ENCODE results near the gene GSTK1.

Gene GSTK1

DNA sequence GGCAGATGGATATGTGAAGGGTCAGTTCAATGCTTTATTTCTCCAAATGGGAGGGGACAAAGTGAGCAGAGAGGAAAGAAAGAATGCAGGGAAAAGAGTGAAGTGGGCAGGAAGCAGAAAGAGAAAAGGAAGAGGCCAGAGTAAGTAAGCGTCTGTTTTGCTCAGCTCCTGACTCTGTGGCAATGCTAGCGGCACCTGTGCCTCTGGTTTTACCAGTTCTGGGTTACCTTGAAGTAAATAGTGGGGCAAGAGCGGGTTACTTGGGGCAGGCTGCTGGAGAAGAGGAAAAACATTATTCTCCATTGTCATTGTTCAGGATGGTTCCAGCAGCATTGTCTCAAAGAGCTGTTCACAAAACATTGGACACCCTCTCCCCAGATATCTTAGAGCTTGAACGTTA is 39.5 kb upstream of the GSTK1 start:
- Histone ChIP-seq H3K9me3 (ENCODE audit: control insufficient read depth in 5 of 5, low read length in 5 of 5) (no peaks in the 10 kb centered on the region), H3K4me1 (ENCODE audit: control insufficient read depth in 5 of 5, insufficient read depth in 5 of 5, low read length in 5 of 5) (peaks cover 0 to 7% (median 0%) of the 10 kb centered on the region in 5 donors), H3K27ac (ENCODE audit: low read depth, low read length) (no peak overlapping the region), H3K36me3 (ENCODE audit: control insufficient read depth in 5 of 5, insufficient read depth in 5 of 5, low read length in 5 of 5) (no peaks in the 10 kb centered on the region), H3K27me3 (ENCODE audit: control insufficient read depth in 5 of 5, insufficient read depth in 4 of 5, low read length in 5 of 5) (no peaks in the 10 kb centered on the region), H3K4me3 (ENCODE audit: low read depth in 1 of 5, low read length in 5 of 5) (no peak overlapping the region), H3K9ac (ENCODE audit: low read length in 5 of 5) (no peak overlapping the region)

DNA sequence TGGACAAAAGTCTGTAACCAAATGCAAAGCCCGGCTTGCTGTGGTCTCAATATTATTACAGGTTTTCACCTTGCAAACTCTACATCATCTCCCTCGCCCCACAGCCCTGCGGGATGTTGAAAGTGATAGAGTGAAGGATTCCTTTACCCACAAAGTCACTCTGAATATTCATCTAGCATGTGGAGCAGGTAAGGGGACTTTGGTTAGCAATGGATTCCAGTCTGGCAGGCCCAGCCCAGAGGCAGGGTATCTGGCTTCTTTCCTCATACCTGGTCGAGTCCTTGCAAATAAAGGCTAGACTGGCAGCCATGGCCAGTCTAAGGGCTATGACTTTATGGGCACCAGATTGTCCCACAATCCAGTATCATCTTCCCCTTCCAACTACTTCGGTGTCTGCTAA is 38.2 kb upstream of the GSTK1 start:
- Histone ChIP-seq H3K36me3 (ENCODE audit: control insufficient read depth in 5 of 5, insufficient read depth in 5 of 5, low read length in 5 of 5) (no peaks in the 10 kb centered on the region), H3K9me3 (ENCODE audit: control insufficient read depth in 5 of 5, low read length in 5 of 5) (no peaks in the 10 kb centered on the region), H3K27me3 (ENCODE audit: control insufficient read depth in 5 of 5, insufficient read depth in 4 of 5, low read length in 5 of 5) (no peaks in the 10 kb centered on the region), H3K27ac (ENCODE audit: low read depth, low read length) (no peak overlapping the region), H3K4me1 (ENCODE audit: control insufficient read depth in 5 of 5, insufficient read depth in 5 of 5, low read length in 5 of 5) (peaks cover 0 to 11% (median 0%) of the 10 kb centered on the region in 5 donors), H3K9ac (ENCODE audit: low read length in 5 of 5) (no peak overlapping the region), H3K4me3 (ENCODE audit: low read depth in 1 of 5, low read length in 5 of 5) (no peak overlapping the region)

DNA sequence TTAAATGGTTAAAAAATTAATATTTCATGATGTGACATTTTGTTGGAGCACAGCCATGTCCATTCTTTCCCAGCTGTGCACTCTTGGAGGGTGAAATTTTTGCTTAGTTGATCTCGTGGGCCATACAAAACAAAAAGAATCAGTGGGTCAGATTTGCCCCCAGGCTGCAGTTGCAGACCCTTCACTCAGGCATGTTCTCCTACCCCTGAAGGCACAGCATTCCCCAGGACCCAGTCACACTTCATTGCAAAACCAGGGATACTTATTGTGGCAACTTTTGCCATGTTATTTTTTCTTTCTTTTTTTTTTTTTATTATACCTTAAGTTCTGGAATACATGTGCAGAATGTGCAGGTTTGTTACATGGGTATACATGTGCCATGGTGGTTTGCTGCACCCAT is 35.4 kb upstream of the GSTK1 start:
- peaks cover 0 to 11% (median 0%) of the 10 kb centered on the region in 5 donors for H3K4me1 ChIP-seq (ENCODE audit: control insufficient read depth in 5 of 5, insufficient read depth in 5 of 5, low read length in 5 of 5)
- H3K9ac ChIP-seq (ENCODE audit: low read length in 5 of 5), result no peak overlapping the region
- H3K4me3 ChIP-seq (ENCODE audit: low read depth in 1 of 5, low read length in 5 of 5), result no peak overlapping the region
- no peaks in the 10 kb centered on the region for H3K9me3 ChIP-seq (ENCODE audit: control insufficient read depth in 5 of 5, low read length in 5 of 5)
- no peaks in the 10 kb centered on the region for H3K36me3 ChIP-seq (ENCODE audit: control insufficient read depth in 5 of 5, insufficient read depth in 5 of 5, low read length in 5 of 5)
- H3K27ac ChIP-seq (ENCODE audit: low read depth, low read length), result no peak overlapping the region
- no peaks in the 10 kb centered on the region for H3K27me3 ChIP-seq (ENCODE audit: control insufficient read depth in 5 of 5, insufficient read depth in 4 of 5, low read length in 5 of 5)

DNA sequence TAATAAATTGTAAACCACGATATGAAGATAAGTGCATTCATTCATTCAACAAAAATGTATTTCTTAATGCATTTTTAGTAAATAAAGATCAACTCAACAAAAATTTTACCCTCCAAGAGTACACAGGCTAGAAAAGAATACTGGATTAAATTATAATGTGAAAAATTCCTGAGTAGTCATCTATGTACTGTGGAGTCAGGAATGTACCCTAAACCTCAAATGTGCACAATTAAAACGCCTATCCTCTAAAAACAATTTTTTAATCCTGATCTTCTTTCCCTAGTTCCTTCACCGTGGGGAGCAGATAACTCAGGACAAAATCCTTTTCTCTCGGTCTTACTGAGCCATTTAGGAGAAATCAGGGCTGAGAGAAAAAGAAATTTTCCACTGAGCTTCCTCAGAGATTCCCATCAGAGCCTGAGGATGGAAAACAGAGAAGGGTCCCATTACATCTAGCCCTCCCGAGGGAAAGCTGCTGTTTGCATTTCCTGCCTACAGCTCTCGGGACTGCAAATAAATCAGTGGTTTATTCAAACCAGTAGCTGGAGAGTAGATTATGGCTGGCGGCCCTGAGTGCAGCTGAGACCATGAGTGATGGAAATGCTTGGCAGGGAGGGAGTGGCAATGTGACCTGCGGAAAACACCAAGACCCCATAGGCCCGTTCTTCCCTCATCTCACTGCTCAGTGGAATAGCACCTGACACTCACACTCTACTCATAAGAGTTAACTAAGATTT is 34.0 kb upstream of the GSTK1 start:
- Histone ChIP-seq H3K36me3 (ENCODE audit: control insufficient read depth in 5 of 5, insufficient read depth in 5 of 5, low read length in 5 of 5) (no peaks in the 10 kb centered on the region), H3K27ac (ENCODE audit: low read depth, low read length) (no peak overlapping the region), H3K27me3 (ENCODE audit: control insufficient read depth in 5 of 5, insufficient read depth in 4 of 5, low read length in 5 of 5) (no peaks in the 10 kb centered on the region), H3K4me1 (ENCODE audit: control insufficient read depth in 5 of 5, insufficient read depth in 5 of 5, low read length in 5 of 5) (peaks cover 0 to 11% (median 0%) of the 10 kb centered on the region in 5 donors), H3K4me3 (ENCODE audit: low read depth in 1 of 5, low read length in 5 of 5) (no peak overlapping the region), H3K9me3 (ENCODE audit: control insufficient read depth in 5 of 5, low read length in 5 of 5) (no peaks in the 10 kb centered on the region), H3K9ac (ENCODE audit: low read length in 5 of 5) (no peak overlapping the region)

DNA sequence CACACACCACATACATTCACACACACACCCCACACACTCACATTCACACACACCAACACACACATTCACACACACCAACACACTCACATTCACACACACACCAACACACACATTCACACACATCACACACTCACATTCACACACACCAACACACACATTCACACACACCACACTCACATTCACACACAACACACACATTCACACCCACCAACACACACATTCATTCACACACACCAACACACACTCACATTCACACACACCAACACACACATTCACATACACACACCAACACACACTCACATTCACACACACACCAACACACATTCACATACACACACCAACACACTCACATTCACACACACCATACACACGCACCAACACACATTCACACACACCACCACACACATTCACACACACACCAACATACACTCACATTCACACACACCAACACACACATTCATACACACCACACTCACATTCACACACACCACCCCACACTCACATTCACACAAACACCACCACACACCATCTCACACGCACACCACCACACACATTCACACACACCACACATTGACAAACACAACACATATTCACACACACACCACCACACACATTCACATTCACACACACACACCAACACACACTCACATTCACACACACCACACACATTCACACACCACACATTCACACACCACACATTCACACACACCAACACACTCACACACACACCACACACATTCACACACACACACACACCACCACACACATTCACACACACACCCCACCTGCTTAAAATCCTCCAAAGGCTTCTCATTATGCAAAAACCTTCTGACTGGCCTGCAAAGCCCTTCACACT is 32.4 kb upstream of the GSTK1 start:
- H3K36me3 ChIP-seq (ENCODE audit: control insufficient read depth in 5 of 5, insufficient read depth in 5 of 5, low read length in 5 of 5), result no peaks in the 10 kb centered on the region
- no peak overlapping the region for H3K9ac ChIP-seq (ENCODE audit: low read length in 5 of 5)
- H3K4me1 ChIP-seq (ENCODE audit: control insufficient read depth in 5 of 5, insufficient read depth in 5 of 5, low read length in 5 of 5), result peaks cover 0 to 11% (median 0%) of the 10 kb centered on the region in 5 donors
- no peaks in the 10 kb centered on the region for H3K27me3 ChIP-seq (ENCODE audit: control insufficient read depth in 5 of 5, insufficient read depth in 4 of 5, low read length in 5 of 5)
- no peak overlapping the region for H3K27ac ChIP-seq (ENCODE audit: low read depth, low read length)
- H3K9me3 ChIP-seq (ENCODE audit: control insufficient read depth in 5 of 5, low read length in 5 of 5), result peaks cover 0 to 1% (median 0%) of the 10 kb centered on the region in 5 donors
- no peak overlapping the region for H3K4me3 ChIP-seq (ENCODE audit: low read depth in 1 of 5, low read length in 5 of 5)

DNA sequence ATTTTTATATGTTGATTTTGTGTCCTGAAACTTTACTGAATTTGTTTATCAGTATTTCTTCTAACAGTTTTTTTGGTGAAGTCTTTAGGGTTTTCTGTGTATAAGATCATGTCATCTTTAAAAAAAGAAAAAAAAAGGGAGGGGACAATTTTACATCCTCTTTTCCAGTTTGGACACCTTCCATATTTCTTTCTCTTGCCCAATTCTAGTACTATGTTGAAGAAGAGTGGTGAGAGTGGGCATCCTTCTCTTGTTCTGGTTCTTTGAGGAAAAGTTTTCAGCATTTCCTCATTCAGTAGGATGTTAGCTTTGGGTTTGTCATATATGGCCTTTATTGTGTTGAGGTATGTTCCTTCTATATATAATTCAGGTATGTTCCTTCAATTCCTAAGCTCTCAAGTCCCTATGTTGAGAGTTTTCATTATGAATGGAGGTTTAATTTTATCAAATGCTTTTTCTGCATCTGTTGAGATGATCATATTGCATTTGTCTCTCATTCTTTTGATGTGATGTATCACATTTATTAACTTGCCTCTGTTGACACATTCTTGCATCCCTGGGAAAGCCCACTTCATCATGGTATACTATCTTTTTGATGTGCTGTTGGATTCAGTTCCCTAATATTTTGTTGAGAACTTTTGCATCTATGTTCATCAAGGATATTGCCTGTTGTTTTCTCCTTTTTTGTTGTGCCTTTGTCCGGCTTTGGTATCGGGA is 29.3 kb upstream of the GSTK1 start:
- no peak overlapping the region for H3K9ac ChIP-seq (ENCODE audit: low read length in 5 of 5)
- H3K36me3 ChIP-seq (ENCODE audit: control insufficient read depth in 5 of 5, insufficient read depth in 5 of 5, low read length in 5 of 5), result no peaks in the 10 kb centered on the region
- no peaks in the 10 kb centered on the region for H3K27me3 ChIP-seq (ENCODE audit: control insufficient read depth in 5 of 5, insufficient read depth in 4 of 5, low read length in 5 of 5)

GRCh38 chr7:143234533-143234875 is 28.7 kb upstream of the GSTK1 start:
- Histone ChIP-seq H3K36me3 (ENCODE audit: control insufficient read depth in 5 of 5, insufficient read depth in 5 of 5, low read length in 5 of 5) (no peaks in the 10 kb centered on the region), H3K27me3 (ENCODE audit: control insufficient read depth in 5 of 5, insufficient read depth in 4 of 5, low read length in 5 of 5) (no peaks in the 10 kb centered on the region), H3K4me1 (ENCODE audit: control insufficient read depth in 5 of 5, insufficient read depth in 5 of 5, low read length in 5 of 5) (peaks cover 0 to 4% (median 0%) of the 10 kb centered on the region in 5 donors), H3K27ac (ENCODE audit: low read depth, low read length) (no peak overlapping the region), H3K9ac (ENCODE audit: low read length in 5 of 5) (no peak overlapping the region), H3K9me3 (ENCODE audit: control insufficient read depth in 5 of 5, low read length in 5 of 5) (peaks cover 6 to 20% (median 11%) of the 10 kb centered on the region in 5 donors), H3K4me3 (ENCODE audit: low read depth in 1 of 5, low read length in 5 of 5) (no peak overlapping the region)

More for the DNA sequence above, 29.3 kb upstream of the GSTK1 start:
- H3K4me3 ChIP-seq (ENCODE audit: low read depth in 1 of 5, low read length in 5 of 5), result no peak overlapping the region
- no peak overlapping the region for H3K27ac ChIP-seq (ENCODE audit: low read depth, low read length)
- H3K9me3 ChIP-seq (ENCODE audit: control insufficient read depth in 5 of 5, low read length in 5 of 5), result peaks cover 6 to 20% (median 11%) of the 10 kb centered on the region in 5 donors
- peaks cover 0 to 4% (median 0%) of the 10 kb centered on the region in 5 donors for H3K4me1 ChIP-seq (ENCODE audit: control insufficient read depth in 5 of 5, insufficient read depth in 5 of 5, low read length in 5 of 5)

GRCh38 chr7:143235561-143235960 is 27.7 kb upstream of the GSTK1 start:
- no peak overlapping the region for H3K27ac ChIP-seq (ENCODE audit: low read depth, low read length)
- no peaks in the 10 kb centered on the region for H3K36me3 ChIP-seq (ENCODE audit: control insufficient read depth in 5 of 5, insufficient read depth in 5 of 5, low read length in 5 of 5)
- no peak overlapping the region for H3K4me3 ChIP-seq (ENCODE audit: low read depth in 1 of 5, low read length in 5 of 5)
- no peak overlapping the region for H3K9ac ChIP-seq (ENCODE audit: low read length in 5 of 5)
- peaks cover 0 to 4% (median 3%) of the 10 kb centered on the region in 5 donors for H3K4me1 ChIP-seq (ENCODE audit: control insufficient read depth in 5 of 5, insufficient read depth in 5 of 5, low read length in 5 of 5)
- H3K9me3 ChIP-seq (ENCODE audit: control insufficient read depth in 5 of 5, low read length in 5 of 5), result peaks cover 6 to 20% (median 11%) of the 10 kb centered on the region in 5 donors
- no peaks in the 10 kb centered on the region for H3K27me3 ChIP-seq (ENCODE audit: control insufficient read depth in 5 of 5, insufficient read depth in 4 of 5, low read length in 5 of 5)

DNA sequence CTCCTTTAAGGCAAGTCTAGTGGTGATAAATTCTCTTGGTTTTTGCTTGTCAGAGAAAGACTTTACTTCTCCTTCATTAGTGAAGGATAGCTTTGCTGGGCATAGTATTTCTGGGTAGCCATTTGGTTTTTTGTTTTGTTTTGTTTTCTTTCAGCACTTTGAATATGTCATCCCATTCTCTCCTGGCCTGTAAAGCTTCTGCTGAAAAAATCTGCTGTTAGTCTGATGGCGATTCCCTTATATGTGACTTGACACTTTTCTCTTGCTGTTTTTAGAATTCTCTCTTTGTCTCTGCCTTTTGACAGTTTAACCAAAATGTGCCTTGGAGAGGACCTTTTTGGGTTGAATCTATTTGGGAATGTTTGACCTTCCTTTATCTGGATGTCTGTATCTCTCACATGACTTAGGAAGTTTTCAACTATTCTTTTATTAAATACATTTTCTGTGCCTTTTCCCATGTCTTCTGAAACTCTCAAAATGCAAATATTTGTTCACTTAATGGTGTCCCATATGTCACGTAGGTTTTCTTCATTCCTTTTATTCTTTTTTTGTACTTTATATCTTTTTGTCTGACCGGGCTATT is 26.7 kb upstream of the GSTK1 start:
- Histone ChIP-seq H3K4me1 (ENCODE audit: control insufficient read depth in 5 of 5, insufficient read depth in 5 of 5, low read length in 5 of 5) (peaks cover 3 to 8% (median 3%) of the 10 kb centered on the region in 5 donors), H3K27ac (ENCODE audit: low read depth, low read length) (no peak overlapping the region)

More for the DNA sequence above, 26.7 kb upstream of the GSTK1 start:
- Histone ChIP-seq H3K9me3 (ENCODE audit: control insufficient read depth in 5 of 5, low read length in 5 of 5) (peaks cover 6 to 20% (median 11%) of the 10 kb centered on the region in 5 donors), H3K27me3 (ENCODE audit: control insufficient read depth in 5 of 5, insufficient read depth in 4 of 5, low read length in 5 of 5) (no peaks in the 10 kb centered on the region), H3K9ac (ENCODE audit: low read length in 5 of 5) (no peak overlapping the region), H3K4me3 (ENCODE audit: low read depth in 1 of 5, low read length in 5 of 5) (no peak overlapping the region), H3K36me3 (ENCODE audit: control insufficient read depth in 5 of 5, insufficient read depth in 5 of 5, low read length in 5 of 5) (no peaks in the 10 kb centered on the region)

All from subcutaneous abdominal adipose tissue (tissue), 5 donors.